GM23338 (cell line): ENCODE measurements around the gene NCKAP5. TPM values are rescaled to one million over a fixed set of nuclear protein-coding genes. Genes with fewer than 3 reads are reported as not detected.

Experiments
- ATAC-seq: fragments of 200-7000 bp; cut with Tn5 transposase; 3 replicates; pipeline ENCODE4 v1.9.1; 2020
- DNase-seq: peaks from one replicate; pipeline ENCODE4 v3.0.0-alpha.2; 2015; ENCODE audit warnings: low spot score
- H2AFZ ChIP-seq: fragments of 200-600 bp; sonication (generic); 2 replicates; pipeline ENCODE4 v1.8.0; 2016; ENCODE audit warnings: antibody characterized with exemption, mild to moderate bottlenecking, moderate library complexity
- H3F3A ChIP-seq: fragments of 200-600 bp; sonication (generic); replicated peaks from 2 replicates; pipeline ENCODE4 v1.8.0; 2017; ENCODE audit warnings: antibody characterized with exemption, mixed run types, low read depth
- H3K27ac ChIP-seq: fragments of 200-600 bp; sonication (generic); 2 replicates; pipeline ENCODE4 v1.6.1; 2016; ENCODE audit warnings: low read depth
- H3K27me3 ChIP-seq: fragments of 200-600 bp; sonication (generic); 2 replicates; pipeline ENCODE4 v1.8.0; 2016; ENCODE audit warnings: mild to moderate bottlenecking, mixed run types, moderate library complexity; ENCODE audit not compliant: insufficient read depth
- H3K36me3 ChIP-seq: fragments of 200-600 bp; sonication (generic); 2 replicates; pipeline ENCODE4 v1.8.0; 2016; ENCODE audit warnings: mild to moderate bottlenecking; ENCODE audit not compliant: insufficient read depth
- H3K4me1 ChIP-seq: fragments of 200-600 bp; sonication (generic); 2 replicates; pipeline ENCODE4 v1.8.0; 2016; ENCODE audit warnings: mild to moderate bottlenecking, moderate library complexity; ENCODE audit not compliant: insufficient read depth
- H3K4me2 ChIP-seq: fragments of 200-600 bp; sonication (generic); 2 replicates; pipeline ENCODE4 v1.7.1; 2017; ENCODE audit warnings: mixed run types
- H3K4me3 ChIP-seq: fragments of 200-600 bp; sonication (generic); 2 replicates; pipeline ENCODE4 v1.6.1; 2016; ENCODE audit warnings: mixed run types
- H3K79me2 ChIP-seq: fragments of 200-600 bp; sonication (generic); replicated peaks from 2 replicates; pipeline ENCODE4 v1.8.0; 2017; ENCODE audit warnings: mild to moderate bottlenecking; ENCODE audit not compliant: insufficient read depth
- H3K9me2 ChIP-seq: fragments of 200-600 bp; sonication (generic); 2 replicates; pipeline ENCODE4 v1.8.0; 2017; ENCODE audit not compliant: insufficient read depth
- H4K20me1 ChIP-seq: fragments of 200-600 bp; sonication (generic); replicated peaks from 2 replicates; pipeline ENCODE4 v1.8.0; 2017; ENCODE audit warnings: mild to moderate bottlenecking; ENCODE audit not compliant: insufficient read depth
- H3K27ac Mint-ChIP-seq: 2 replicates; pipeline ENCODE4 v1.8.0; 2020; ENCODE audit warnings: inconsistent platforms, mild to moderate bottlenecking, moderate library complexity, mixed read lengths
- H3K27me3 Mint-ChIP-seq: 3 replicates; pipeline ENCODE4 v1.8.0; 2022; ENCODE audit warnings: low read depth, mild to moderate bottlenecking, moderate library complexity, mixed read lengths, inconsistent platforms; ENCODE audit not compliant: insufficient read depth, poor library complexity
- H3K36me3 Mint-ChIP-seq: 3 replicates; pipeline ENCODE4 v1.8.0; 2021; ENCODE audit warnings: low read depth, mild to moderate bottlenecking, inconsistent platforms, moderate library complexity, mixed read lengths
- H3K4me1 Mint-ChIP-seq: 3 replicates; pipeline ENCODE4 v1.8.0; 2020; ENCODE audit warnings: mild to moderate bottlenecking, inconsistent platforms, mixed read lengths
- H3K4me3 Mint-ChIP-seq: 3 replicates; pipeline ENCODE4 v1.8.0; 2021; ENCODE audit warnings: moderate library complexity, mild to moderate bottlenecking, inconsistent platforms, mixed read lengths
- H3K9me3 Mint-ChIP-seq: 3 replicates; pipeline ENCODE4 v1.8.0; 2020; ENCODE audit warnings: moderate library complexity, mild to moderate bottlenecking, inconsistent platforms, mixed read lengths
- ETS1 ChIP-seq: IDR thresholded peaks from 2 replicates; pipeline ENCODE4 v1.6.1; 2016; ENCODE audit warnings: antibody characterized with exemption
- EZH2 ChIP-seq: fragments of 200-600 bp; sonication (generic); IDR thresholded peaks from one replicate; pipeline ENCODE4 v1.8.0; 2017; ENCODE audit warnings: antibody characterized with exemption, mild to moderate bottlenecking, low read depth; ENCODE audit not compliant: unreplicated experiment
- EZH2phosphoT487 ChIP-seq: fragments of 200-600 bp; sonication (generic); IDR thresholded peaks from one replicate; pipeline ENCODE4 v1.8.1; 2018; ENCODE audit warnings: antibody characterized with exemption; ENCODE audit not compliant: unreplicated experiment
- JUNB ChIP-seq: IDR thresholded peaks from one replicate; pipeline ENCODE4 v1.6.1; 2016; ENCODE audit warnings: antibody characterized with exemption; ENCODE audit not compliant: unreplicated experiment
- NANOG ChIP-seq: IDR thresholded peaks from 2 replicates; pipeline ENCODE4 v1.6.1; 2016; ENCODE audit warnings: antibody characterized with exemption, borderline replicate concordance
- POLR2AphosphoS5 ChIP-seq: IDR thresholded peaks from 2 replicates; pipeline ENCODE4 v1.6.1; 2016; ENCODE audit warnings: antibody characterized with exemption, low read depth
- ZNF114 ChIP-seq: fragments of 250-450 bp; sonication (Bioruptor Pico); IDR thresholded peaks from 2 replicates; pipeline ENCODE4 v1.5.0; 2020; ENCODE audit warnings: mild to moderate bottlenecking, moderate library complexity
- ZNF331 ChIP-seq: fragments of 250-450 bp; sonication (Bioruptor Pico); IDR thresholded peaks from 2 replicates; pipeline ENCODE4 v1.5.0; 2020; ENCODE audit warnings: low read depth, mild to moderate bottlenecking, moderate library complexity
- ZNF462 ChIP-seq: fragments of 250-450 bp; sonication (Bioruptor Pico); IDR thresholded peaks from 2 replicates; pipeline ENCODE4 v1.5.0; 2020; ENCODE audit warnings: mild to moderate bottlenecking, moderate library complexity
- polyA plus RNA-seq: library from polyadenylated mRNA; unstranded; fragments of >200 nt; fragmentation: Nextera tagmentation; extraction: Ambion mirVana; gene quantifications from 2 replicates; pipeline ENCODE4 v1.2.1, GENCODE V29; 2016
- total RNA-seq: library from RNA; depleted of rRNA; stranded (reverse); fragments of >200 nt; shearing (Covaris generic); gene quantifications from 2 replicates; pipeline ENCODE4 v1.2.3, GENCODE V29; 2014
- TF ChIP-seq, protein P1 (sequence below): IDR thresholded peaks from one replicate; pipeline ENCODE4 v1.6.1; 2018; ENCODE audit warnings: antibody characterized with exemption; ENCODE audit not compliant: unreplicated experiment

Gene NCKAP5
- total and polyA plus RNA-seq, 2 experiments from 2014 or later: 0.34 to 0.73 TPM

DNA sequence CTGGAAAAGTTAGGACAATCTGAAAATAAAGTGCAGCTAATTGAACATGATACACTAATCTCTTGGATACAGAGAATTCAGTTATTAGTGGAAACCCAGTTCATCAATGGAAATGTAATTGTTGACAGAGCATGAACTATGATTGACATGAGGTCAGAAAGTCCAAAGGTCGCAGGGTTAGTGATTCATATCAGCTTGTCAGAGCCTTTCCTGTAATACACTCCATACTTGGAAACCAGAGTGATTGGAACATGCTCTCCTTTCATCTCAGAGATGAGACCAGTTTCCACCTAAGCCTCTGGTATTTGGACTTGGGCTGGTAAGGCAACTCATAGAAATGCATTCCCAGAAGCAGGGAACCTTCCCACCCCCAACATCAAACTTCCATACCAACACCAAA is 8.5 kb upstream of the NCKAP5 start:
- H3K27ac Mint-ChIP-seq: no peak overlapping the region

DNA sequence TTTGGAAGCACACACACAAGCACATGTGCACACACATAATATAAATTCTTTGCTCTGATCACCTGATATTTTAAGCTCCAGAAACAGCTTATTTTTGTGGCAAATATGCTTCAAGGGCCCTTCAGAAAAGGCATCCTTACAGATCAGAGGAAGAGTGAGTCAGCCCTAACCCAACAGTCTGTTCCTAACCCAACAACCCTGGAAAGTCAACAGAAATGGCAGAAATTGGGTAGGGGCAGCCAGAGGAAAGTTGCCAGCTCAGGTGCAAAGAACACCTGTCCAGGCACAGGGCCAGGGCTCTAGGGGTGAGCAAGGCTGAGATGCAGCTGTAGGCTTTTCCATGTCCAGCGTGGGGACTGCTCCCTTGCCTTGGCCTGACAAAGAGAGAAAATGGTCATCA is 6.4 kb upstream of the NCKAP5 start:
- Histone ChIP-seq H3K4me3 (no peak overlapping the region), H2AFZ (no peak overlapping the region), H4K20me1 (no peaks in the 10 kb centered on the region), H3K27ac (no peak overlapping the region), H3F3A (no peaks in the 10 kb centered on the region), H3K36me3 (no peaks in the 10 kb centered on the region), H3K27me3 (no peaks in the 10 kb centered on the region), H3K9me2 (peaks cover 13% of the 10 kb centered on the region), H3K79me2 (no peaks in the 10 kb centered on the region), H3K4me2 (no peak overlapping the region), H3K4me1 (peaks cover 31% of the 10 kb centered on the region)
- peaks cover 43% of the 10 kb centered on the region for H3K4me1 Mint-ChIP-seq
- H3K9me3 Mint-ChIP-seq: no peaks in the 10 kb centered on the region
- H3K27ac Mint-ChIP-seq: no peak overlapping the region
- no peak for DNase-seq
- H3K27me3 Mint-ChIP-seq: peaks cover 3% of the 10 kb centered on the region
- ATAC-seq: no peak
- no peaks in the 10 kb centered on the region for H3K36me3 Mint-ChIP-seq
- no peak overlapping the region for H3K4me3 Mint-ChIP-seq
- TF ChIP-seq ZNF462 (CRISPR knock-in tag) (no peak), POLR2AphosphoS5 (no peak), ZNF114 (CRISPR knock-in tag) (no peak), EZH2phosphoT487 (no peak), ETS1 (no peak), ZNF331 (CRISPR knock-in tag) (no peak), NANOG (no peak), EZH2 (no peak), JUNB (no peak)
- TF ChIP-seq, protein P1, sequence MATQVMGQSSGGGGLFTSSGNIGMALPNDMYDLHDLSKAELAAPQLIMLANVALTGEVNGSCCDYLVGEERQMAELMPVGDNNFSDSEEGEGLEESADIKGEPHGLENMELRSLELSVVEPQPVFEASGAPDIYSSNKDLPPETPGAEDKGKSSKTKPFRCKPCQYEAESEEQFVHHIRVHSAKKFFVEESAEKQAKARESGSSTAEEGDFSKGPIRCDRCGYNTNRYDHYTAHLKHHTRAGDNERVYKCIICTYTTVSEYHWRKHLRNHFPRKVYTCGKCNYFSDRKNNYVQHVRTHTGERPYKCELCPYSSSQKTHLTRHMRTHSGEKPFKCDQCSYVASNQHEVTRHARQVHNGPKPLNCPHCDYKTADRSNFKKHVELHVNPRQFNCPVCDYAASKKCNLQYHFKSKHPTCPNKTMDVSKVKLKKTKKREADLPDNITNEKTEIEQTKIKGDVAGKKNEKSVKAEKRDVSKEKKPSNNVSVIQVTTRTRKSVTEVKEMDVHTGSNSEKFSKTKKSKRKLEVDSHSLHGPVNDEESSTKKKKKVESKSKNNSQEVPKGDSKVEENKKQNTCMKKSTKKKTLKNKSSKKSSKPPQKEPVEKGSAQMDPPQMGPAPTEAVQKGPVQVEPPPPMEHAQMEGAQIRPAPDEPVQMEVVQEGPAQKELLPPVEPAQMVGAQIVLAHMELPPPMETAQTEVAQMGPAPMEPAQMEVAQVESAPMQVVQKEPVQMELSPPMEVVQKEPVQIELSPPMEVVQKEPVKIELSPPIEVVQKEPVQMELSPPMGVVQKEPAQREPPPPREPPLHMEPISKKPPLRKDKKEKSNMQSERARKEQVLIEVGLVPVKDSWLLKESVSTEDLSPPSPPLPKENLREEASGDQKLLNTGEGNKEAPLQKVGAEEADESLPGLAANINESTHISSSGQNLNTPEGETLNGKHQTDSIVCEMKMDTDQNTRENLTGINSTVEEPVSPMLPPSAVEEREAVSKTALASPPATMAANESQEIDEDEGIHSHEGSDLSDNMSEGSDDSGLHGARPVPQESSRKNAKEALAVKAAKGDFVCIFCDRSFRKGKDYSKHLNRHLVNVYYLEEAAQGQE: no peak

More for the DNA sequence above, 8.5 kb upstream of the NCKAP5 start:
- no peaks in the 10 kb centered on the region for H3F3A ChIP-seq
- peaks cover 19% of the 10 kb centered on the region for H3K4me1 ChIP-seq
- no peak for TF ChIP-seq ZNF331 (CRISPR knock-in tag)
- H2AFZ ChIP-seq: no peak overlapping the region
- ATAC-seq (no peak), DNase-seq (no peak)
- no peak overlapping the region for H3K27ac ChIP-seq
- H3K4me1 Mint-ChIP-seq: peaks cover 27% of the 10 kb centered on the region
- no peaks in the 10 kb centered on the region for H3K9me3 Mint-ChIP-seq
- no peaks in the 10 kb centered on the region for H3K79me2 ChIP-seq
- H3K27me3 ChIP-seq: no peaks in the 10 kb centered on the region
- H3K27me3 Mint-ChIP-seq: peaks cover 3% of the 10 kb centered on the region
- H3K4me3 Mint-ChIP-seq: no peak overlapping the region
- no peak overlapping the region for H3K4me2 ChIP-seq
- no peaks in the 10 kb centered on the region for H3K36me3 Mint-ChIP-seq
- H3K4me3 ChIP-seq: no peak overlapping the region
- H4K20me1 ChIP-seq: no peaks in the 10 kb centered on the region
- H3K9me2 ChIP-seq: peaks cover 13% of the 10 kb centered on the region
- no peaks in the 10 kb centered on the region for H3K36me3 ChIP-seq
